Upper lobe of right lung (tissue), 1 donor: ENCODE data around the gene CSNK1E. TPM values are rescaled to one million over a fixed set of nuclear protein-coding genes. Genes with fewer than 3 reads are reported as not detected.
A peak's percentile ranks its signal among the peaks of the same experiment; 100 is the strongest.

Source experiments
- ATAC-seq: fragments of 200-7000 bp; cut with Tn5 transposase; one replicate; pipeline ENCODE4 v1.9.1; 2020; ENCODE audit warnings: mild to moderate bottlenecking, moderate library complexity
- DNase-seq: peaks from one replicate; pipeline ENCODE4 v3.0.0-alpha.2; 2020
- H3K27ac ChIP-seq: fragments of 200-600 bp; one replicate; pipeline ENCODE4 v1.8.0; 2022
- H3K27me3 ChIP-seq: fragments of 200-600 bp; one replicate; pipeline ENCODE4 v1.8.0; 2022; ENCODE audit warnings: mild to moderate bottlenecking
- H3K36me3 ChIP-seq: fragments of 200-600 bp; one replicate; pipeline ENCODE4 v1.8.0; 2022
- H3K4me1 ChIP-seq: fragments of 200-600 bp; one replicate; pipeline ENCODE4 v1.8.0; 2022
- H3K4me3 ChIP-seq: fragments of 200-600 bp; one replicate; pipeline ENCODE4 v1.8.0; 2022; ENCODE audit warnings: mild to moderate bottlenecking
- H3K9me3 ChIP-seq: fragments of 200-600 bp; one replicate; pipeline ENCODE4 v1.8.0; 2022
- CTCF ChIP-seq: fragments of 200-600 bp; IDR thresholded peaks from one replicate; pipeline ENCODE4 v1.8.0; 2022; ENCODE audit warnings: antibody characterized with exemption
- intact Hi-C: fragments of 100-400 bp; cut with DNase I; formaldehyde crosslinking; loops from one replicate; pipeline ENCODE4 v1.11.0; 2022
- total RNA-seq: library from RNA; stranded (reverse); fragmentation: NEBNext Ultra II Directional; extraction: Animal tissue kit (Norgen Biotek cat#: 25700); gene quantifications from one replicate; pipeline ENCODE4 v1.2.1, GENCODE V29; 2021
- donor health status: DM: no; HTN: yes; CAD: no; lungs with severe emphysema.

CSNK1E gene
- total RNA-seq, 1 donor from 2014 or later: 115 TPM

DNA sequence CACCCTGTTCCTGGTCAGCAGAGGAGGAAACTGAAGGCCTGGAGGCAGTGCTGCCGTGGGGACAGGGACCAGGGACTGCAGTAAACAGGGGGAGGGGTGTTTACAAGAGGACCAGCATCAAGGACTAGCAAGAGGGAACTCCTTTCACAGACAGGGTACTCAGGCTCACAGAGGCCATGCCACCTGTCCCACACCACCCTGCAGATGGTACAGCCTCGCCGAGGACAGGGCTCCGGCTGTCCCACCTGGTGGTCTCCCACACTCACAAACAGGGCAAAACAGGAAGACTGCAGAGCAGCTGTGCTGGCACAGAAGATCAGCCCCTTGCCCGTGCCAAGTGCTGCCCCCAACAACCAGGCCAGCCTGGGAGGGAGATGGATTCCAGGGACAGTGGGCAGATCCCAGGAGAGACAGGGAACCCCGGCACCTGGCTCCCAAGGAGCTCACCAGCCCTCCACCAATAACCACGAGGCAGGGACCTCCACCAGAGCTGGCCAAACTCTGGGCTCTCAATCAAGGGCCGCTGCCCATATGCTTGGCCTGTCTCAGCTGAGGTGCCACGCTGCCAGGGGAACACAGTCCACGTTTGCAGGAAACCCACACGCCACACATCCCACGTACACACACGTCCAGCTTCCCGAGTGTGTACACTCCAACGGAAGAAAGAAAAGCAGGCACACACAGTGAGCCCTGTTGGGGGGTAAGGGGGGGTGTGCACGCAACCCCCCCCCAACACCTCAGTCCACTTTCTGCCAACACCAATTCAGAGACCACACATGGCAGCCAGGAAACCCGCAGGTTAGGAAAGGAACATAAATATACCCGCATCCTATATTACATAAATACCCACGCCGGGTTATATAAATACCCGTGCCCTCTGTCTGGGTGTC is 2.1 kb downstream of the CSNK1E start:
- Histone ChIP-seq H3K27ac (peak overlapping the region; percentile 97), H3K9me3 (no peaks in the 10 kb centered on the region), H3K4me3 (peak overlapping the region; percentile 79), H3K27me3 (no peaks in the 10 kb centered on the region), H3K4me1 (peaks cover 47% of the 10 kb centered on the region), H3K36me3 (peaks cover 13% of the 10 kb centered on the region)
- ATAC-seq: no peak
- TF ChIP-seq CTCF: no peak
- DNase-seq: no peak
- intact Hi-C loops: no loop called here

GRCh38 chr22:38314051-38314932 is 2.9 kb downstream of the CSNK1E start:
- ATAC-seq (no peak), DNase-seq (no peak)
- Histone ChIP-seq H3K4me1 (peaks cover 56% of the 10 kb centered on the region), H3K27ac (peak overlapping the region; percentile 97), H3K9me3 (no peaks in the 10 kb centered on the region), H3K27me3 (no peaks in the 10 kb centered on the region), H3K36me3 (peaks cover 13% of the 10 kb centered on the region), H3K4me3 (peak overlapping the region; percentile 79)
- intact Hi-C loops: no loop called here
- no peak for TF ChIP-seq CTCF

- H3K4me3 ChIP-seq: peak overlapping the region; percentile 79
These were observed 3.8 kb downstream of the CSNK1E start for GRCh38 chr22:38313384-38313955.

GRCh38 chr22:38312261-38312800 is 4.9 kb downstream of the CSNK1E start:
- DNase-seq: no peak
- Histone ChIP-seq H3K36me3 (peaks cover 19% of the 10 kb centered on the region), H3K9me3 (no peaks in the 10 kb centered on the region), H3K27ac (peak overlapping the region; percentile 97), H3K4me3 (no peak overlapping the region), H3K27me3 (no peaks in the 10 kb centered on the region), H3K4me1 (peaks cover 51% of the 10 kb centered on the region)
- no peak for TF ChIP-seq CTCF
- intact Hi-C loops: no loop called here
- no peak for ATAC-seq

More at GRCh38 chr22:38313384-38313955, 3.8 kb downstream of the CSNK1E start:
- H3K36me3 ChIP-seq: peaks cover 19% of the 10 kb centered on the region
- DNase-seq (no peak), ATAC-seq (no peak)
- H3K9me3 ChIP-seq: no peaks in the 10 kb centered on the region
- intact Hi-C loops: no loop called here
- H3K4me1 ChIP-seq: peaks cover 51% of the 10 kb centered on the region
- H3K27me3 ChIP-seq: no peaks in the 10 kb centered on the region
- H3K27ac ChIP-seq: peak overlapping the region; percentile 97
- no peak for TF ChIP-seq CTCF

- no peak for TF ChIP-seq CTCF
- ATAC-seq: no peak
- H3K27ac ChIP-seq: no peak overlapping the region
- no peak for DNase-seq
- H3K27me3 ChIP-seq: no peaks in the 10 kb centered on the region
- H3K9me3 ChIP-seq: no peaks in the 10 kb centered on the region
- H3K36me3 ChIP-seq: peaks cover 19% of the 10 kb centered on the region
- peaks cover 54% of the 10 kb centered on the region for H3K4me1 ChIP-seq
- intact Hi-C loops: no loop called here
- no peak overlapping the region for H3K4me3 ChIP-seq
These were observed 6.0 kb downstream of the CSNK1E start for GRCh38 chr22:38311323-38311620.
